H1 (cell line): ENCODE data around the gene NAGLU. TPM values are rescaled to one million over a fixed set of nuclear protein-coding genes. Genes with fewer than 3 reads are reported as not detected.

Experiments used
- CTBP2 ChIP-seq: IDR thresholded peaks from 2 replicates; pipeline ENCODE4 v1.7.0; 2011; ENCODE audit warnings: borderline replicate concordance, mild to moderate bottlenecking, moderate library complexity, mixed read lengths, low read length; ENCODE audit not compliant: insufficient read depth, insufficient read length
- EGR1 ChIP-seq: IDR thresholded peaks from 2 replicates; pipeline ENCODE4 v1.6.1; 2011; ENCODE audit warnings: low read depth, low read length, borderline replicate concordance
- HDAC2 ChIP-seq, 2 experiments: fragments of 300-600 bp in 1 of 2; sonication (generic) in 1 of 2; IDR thresholded peaks; 2 replicates each; pipeline ENCODE4 v1.6.1; 2011 to 2012; ENCODE audit warnings: low read depth in 2 of 2, low read length in 2 of 2, mild to moderate bottlenecking in 2 of 2, moderate library complexity in 2 of 2, borderline replicate concordance in 1 of 2, inconsistent platforms in 1 of 2
- JUND ChIP-seq: IDR thresholded peaks from 2 replicates; pipeline ENCODE4 v1.6.1; 2011; ENCODE audit warnings: mild to moderate bottlenecking, improper control_type of control experiment, low read length
- TAF1 ChIP-seq: IDR thresholded peaks from 2 replicates; pipeline ENCODE4 v1.6.1; 2011; ENCODE audit warnings: mild to moderate bottlenecking, low read depth, low read length
- TBP ChIP-seq: IDR thresholded peaks from 2 replicates; pipeline ENCODE4 v1.6.1; 2011; ENCODE audit warnings: low read depth, low read length, improper control_type of control experiment
- TEAD4 ChIP-seq: IDR thresholded peaks from 2 replicates; pipeline ENCODE4 v1.6.1; 2012; ENCODE audit warnings: low read depth, low read length, inconsistent platforms, mixed read lengths
- polyA plus RNA-seq, 7 experiments: library from polyadenylated mRNA; depleted of rRNA in 3 of 7; stranded (reverse) in 5 of 7; unstranded in 2 of 7; fragments of >200 nt in 5 of 7; fragments of 200-250 nt in 2 of 7; gene quantifications; 1 replicate in 5 of 7; 2 replicates in 1 of 7; 4 replicates in 1 of 7; pipeline versions ENCODE4 v1.2.1 to v1.2.3, GENCODE V29; 2011 to 2013; ENCODE audit warnings: missing spikeins in 2 of 7, mixed read lengths in 2 of 7
- total RNA-seq: library from RNA; stranded (reverse); fragmentation: NEBNext Ultra II Directional; extraction: Animal tissue kit (Norgen Biotek cat#: 25700); gene quantifications from 2 replicates; pipeline ENCODE4 v1.2.1, GENCODE V29; 2021
- TF ChIP-seq, protein P1 (sequence below): IDR thresholded peaks from 2 replicates; pipeline ENCODE4 v1.6.1; 2012; ENCODE audit warnings: inconsistent platforms
- TF ChIP-seq, protein P2 (sequence below): IDR thresholded peaks from 2 replicates; pipeline ENCODE4 v1.6.1; 2011; ENCODE audit warnings: low read depth, mild to moderate bottlenecking, low read length; ENCODE audit not compliant: insufficient read depth

Gene NAGLU
- total and polyA plus RNA-seq, 2 of the 8 experiments (the other 6 are each of a cell fraction or from before 2014, with no cell fraction given), result 21.3 to 21.6 TPM

DNA sequence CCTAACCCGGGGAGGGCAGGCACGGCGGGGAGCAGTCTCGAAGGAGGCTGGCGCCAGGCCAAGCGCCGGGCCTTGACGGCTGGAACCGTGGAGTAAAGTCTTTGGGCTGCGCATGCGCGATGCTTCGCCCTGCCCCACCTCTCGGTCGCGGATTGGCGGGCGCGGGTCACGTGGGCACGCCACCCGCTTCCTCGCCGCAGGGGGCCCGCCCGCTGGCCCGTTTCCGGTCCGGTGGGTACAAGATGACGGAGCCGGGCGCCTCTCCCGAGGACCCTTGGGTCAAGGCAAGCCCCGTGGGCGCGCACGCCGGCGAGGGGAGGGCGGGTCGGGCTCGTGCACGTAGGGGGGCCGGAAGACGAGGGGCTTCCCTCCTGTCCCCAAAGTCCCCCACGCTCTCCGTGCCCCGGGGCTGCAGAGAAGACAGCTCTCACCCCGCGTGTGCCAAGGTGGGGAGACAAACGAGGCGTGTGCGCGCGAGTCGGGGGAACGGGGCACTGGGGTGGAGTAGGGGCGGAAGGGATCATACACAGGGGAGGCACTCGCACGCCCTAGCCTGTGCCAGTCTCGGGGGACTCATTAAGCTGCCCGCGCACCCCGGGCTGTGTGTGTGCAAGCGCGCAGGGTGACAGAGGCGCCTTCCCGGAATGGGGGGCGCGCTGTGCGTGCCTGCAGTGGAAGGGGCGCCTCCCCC is 31.0 kb downstream of the NAGLU start, which contains the start of gene MLX (continued):
- TF ChIP-seq CTBP2 (no peak), JUND (no peak), TAF1 (peak; percentile 23; the same call in 1 of the 2 replicates), EGR1 (no peak), HDAC2 (IDR thresholded peaks at IDR 0.05; ENCODE audit: borderline replicate concordance in 1 of 2, low read depth in 2 of 2, low read length in 2 of 2) (no peak), TBP (no peak; the same call in 1 of the 2 replicates), TEAD4 (peak; percentile 34; the same call in 1 of the 2 replicates)
- TF ChIP-seq, protein P1, sequence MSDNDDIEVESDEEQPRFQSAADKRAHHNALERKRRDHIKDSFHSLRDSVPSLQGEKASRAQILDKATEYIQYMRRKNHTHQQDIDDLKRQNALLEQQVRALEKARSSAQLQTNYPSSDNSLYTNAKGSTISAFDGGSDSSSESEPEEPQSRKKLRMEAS, result peak; percentile 70
- TF ChIP-seq, protein P2, sequence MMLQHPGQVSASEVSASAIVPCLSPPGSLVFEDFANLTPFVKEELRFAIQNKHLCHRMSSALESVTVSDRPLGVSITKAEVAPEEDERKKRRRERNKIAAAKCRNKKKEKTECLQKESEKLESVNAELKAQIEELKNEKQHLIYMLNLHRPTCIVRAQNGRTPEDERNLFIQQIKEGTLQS, result peak; percentile 95
